ENCODE data around the gene CES2.
"Not testable (repeated sequence)": the region's sequence is repeated elsewhere in the genome, so short reads cannot be mapped to it uniquely, and the experiment has no call there.

The CES2 gene

DNA sequence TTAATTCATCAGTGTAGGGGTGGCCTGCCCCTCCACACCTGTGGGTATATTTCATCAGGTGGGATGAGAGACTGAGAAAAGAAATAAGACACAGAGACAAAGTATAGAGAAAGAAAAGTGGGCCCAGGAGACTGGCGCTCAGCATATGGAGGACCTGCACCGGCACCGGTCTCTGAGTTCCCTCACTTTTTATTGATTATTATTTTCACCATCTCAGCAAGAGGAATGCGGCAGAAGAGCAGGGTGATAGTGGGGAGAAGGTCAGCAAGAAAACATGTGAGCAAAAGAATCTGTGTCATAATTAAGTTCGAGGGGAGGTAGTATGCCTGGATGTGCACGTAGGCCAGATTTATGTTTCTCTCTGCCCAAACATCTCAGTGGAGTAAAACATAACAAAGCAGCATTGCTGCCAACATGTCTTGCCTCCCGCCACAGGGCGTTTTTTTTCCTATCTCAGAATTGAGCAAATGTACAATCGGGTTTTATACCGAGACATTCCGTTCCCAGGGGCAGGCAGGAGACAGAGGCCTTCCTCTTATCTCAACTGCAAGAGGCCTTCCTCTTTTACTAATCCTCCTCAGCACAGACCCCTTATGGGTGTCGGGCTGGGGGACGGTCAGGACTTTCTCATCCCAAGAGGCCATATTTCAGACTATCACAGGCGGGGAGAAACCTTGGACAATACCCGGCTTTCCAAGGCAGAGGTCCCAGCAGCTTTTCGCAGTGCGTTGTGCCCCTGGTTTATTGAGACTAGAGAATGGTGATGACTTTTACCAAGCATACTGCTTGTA is 20.2 kb downstream of the CES2 start:
- ATAC-seq, DNase-seq: not testable (repeated sequence)

DNA sequence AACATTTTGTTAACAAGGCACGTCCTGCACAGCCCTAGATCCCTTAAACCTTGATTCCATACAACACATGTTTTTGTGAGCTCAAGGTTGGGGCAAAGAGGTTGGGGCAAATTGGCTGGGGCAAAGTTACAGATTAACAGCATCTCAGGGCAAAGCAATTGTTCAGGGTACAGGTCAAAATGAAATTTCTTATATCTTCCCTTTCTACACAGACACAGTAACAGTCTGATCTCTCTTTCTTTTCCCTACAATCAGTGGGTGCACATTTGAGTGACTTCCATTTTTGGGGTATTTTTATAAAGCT is 20.8 kb downstream of the CES2 start:
- ATAC-seq, DNase-seq: not testable (repeated sequence)

DNA sequence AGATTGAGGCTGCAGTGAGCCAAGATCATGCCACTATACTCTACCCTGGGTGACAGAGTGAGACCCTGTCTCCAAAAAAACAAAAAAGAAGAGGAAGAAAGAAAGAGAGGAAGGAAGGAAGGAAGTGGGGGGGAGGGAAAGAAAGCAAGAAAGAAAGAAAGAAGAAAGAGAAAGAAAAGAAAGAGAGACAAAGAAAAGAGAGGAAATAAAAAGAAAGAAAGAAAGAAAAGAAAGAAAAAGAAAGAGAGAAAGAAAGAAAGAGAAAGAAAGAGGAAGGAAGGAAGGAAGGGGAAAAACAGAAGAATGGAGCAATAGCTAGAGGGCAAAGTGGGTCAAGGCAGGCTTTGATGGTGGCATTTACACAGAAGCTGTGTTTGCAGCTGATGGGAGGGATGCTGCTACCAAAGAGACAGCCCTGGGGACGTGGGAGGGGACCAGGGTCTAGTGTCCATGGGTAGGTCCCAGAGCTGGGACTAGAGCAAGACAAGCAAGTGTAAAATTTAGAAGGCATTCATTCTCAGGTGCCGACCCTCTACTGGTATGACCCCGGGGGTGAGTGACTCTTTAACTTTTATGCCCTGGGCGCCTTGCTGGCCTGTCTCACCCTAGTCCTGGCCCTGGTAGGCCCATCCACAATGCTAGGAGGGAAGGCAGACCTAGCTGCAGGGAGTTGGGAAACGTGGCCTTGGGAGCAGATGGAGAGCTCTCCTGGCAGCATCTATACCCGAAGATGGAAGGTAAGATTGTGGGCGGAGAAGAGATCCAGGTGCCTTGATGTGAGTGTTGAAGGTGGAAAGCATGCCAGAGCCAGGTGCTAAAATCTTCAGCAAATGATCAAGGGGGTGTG is 23.8 kb downstream of the CES2 start:
- DNase-seq (no peak), ATAC-seq (no peak)

DNA sequence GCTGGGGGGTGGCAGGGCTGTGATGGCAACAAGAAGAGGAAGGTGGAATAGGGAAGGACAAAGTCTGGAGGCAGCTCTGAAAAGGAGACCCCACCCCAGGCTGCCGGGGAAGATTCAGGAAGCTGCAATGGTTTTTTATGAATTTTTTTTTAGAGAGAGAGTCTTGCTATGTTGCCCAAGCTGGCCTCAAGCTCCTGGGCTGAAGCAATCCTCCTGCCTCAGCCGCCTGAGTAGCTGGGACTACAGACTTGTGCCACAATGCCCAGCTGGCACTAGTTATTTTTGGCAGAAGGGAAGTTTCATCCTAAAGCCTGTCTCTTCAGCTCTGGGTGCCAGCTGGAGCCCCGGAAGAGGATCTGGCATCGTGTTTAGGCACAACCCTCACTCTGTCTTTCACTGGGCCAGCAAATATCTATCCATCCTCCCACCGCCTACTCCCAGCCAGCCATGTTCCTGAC is 24.4 kb downstream of the CES2 start:
- DNase-seq (no peak), ATAC-seq (no peak)

DNA sequence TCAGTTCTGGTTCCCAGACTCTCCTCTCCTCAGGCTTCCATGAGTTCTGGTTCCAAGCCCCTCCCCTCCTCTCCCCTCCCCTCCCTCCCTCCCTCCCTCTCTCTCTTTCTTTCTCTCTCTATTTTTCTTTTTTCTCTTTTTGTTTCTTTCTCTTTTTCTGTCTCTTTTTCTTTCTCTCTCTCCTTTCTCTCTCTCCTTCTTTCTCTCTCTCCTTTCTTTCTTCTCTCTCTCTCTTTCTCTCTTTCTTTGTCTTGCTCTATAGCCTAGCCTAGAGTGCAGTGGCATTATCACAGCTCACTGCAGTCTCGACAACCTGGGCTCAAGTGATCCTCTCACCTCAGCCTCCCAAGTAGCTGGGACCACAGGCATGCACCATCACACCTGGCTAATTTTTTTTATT is 25.0 kb downstream of the CES2 start:
- DNase-seq, result no peak
- no peak for ATAC-seq

DNA sequence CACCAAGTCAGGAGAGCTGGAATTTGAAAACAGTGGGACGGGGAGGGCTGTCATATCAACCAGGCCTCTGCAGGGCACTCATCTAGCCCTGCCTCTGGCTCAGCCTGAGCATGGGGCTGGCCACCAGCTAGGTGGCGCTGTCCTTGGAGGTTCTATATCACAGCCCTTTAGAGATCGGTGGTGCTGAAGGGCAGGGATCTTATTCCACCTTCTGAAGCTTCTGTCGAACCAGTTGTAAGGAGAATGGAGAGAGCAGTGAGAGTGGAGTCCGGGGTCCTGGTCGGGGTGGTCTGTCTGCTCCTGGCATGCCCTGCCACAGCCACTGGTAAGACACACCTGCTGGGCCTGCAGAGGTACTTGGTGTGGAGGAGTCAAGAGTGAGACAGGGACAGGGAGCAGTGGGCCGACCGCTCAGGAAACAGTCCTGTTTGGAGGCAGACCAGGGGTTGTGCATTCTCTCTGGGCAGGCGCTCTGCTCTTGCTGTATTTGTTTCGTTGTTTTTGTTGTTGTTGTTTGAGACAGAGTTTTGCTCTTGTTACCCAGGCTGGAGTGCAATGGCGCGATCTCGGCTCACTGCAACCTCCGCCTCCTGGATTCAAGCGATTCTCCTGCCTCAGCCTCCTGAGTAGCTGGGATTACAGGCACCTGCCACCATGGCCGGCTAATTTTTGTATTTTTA is 25.9 kb downstream of the CES2 start, which contains the start of gene CES3:
Gene CES3 (plus strand): TSS at position 202 of the 680 bp plus-strand sequence. CDS start 42 bp downstream, at position 244.
- peak; percentile 94 for ATAC-seq
- peak; percentile 74 for DNase-seq

DNA sequence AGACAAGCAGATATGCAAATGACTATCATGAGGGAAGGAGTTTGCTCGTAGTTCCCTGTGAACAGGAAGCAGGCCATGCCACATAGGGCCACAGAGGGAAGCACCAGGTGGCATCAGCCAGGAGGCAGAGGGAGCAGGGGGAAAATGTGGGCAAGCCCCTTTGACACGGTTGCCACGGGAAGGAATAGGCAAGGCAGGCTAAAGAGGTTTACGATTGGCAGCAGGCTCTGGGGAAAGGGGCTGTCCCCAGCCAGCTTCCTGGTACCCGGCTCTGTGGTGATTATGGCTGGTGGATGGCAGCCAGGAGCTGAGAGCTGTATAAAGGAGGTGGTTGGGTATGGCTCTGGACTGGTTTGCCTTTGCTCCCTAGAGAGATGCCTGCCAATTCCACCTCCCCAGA is 26.6 kb downstream of the CES2 start:
- no peak for ATAC-seq

DNA sequence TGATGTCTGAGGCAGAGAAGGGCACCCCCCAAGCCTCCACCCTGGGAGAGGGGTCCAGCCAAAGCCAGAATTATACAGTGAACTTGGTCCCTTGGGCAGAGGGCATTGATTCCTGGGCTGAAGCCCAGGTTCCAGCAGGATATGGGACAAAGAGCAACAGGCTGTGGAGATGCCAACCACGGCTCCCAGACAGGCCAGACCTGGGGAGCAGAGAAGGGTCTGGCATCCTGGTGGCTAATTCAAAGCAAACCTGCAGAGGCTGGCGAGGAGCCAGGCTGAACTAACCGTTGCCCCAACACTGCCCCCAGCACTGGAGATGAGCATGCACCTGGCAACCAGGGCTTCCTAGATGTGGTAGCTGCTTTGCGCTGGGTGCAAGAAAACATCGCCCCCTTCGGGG is 28.7 kb downstream of the CES2 start:
- no peak for DNase-seq
- ATAC-seq, result no peak

More for the DNA sequence above, 26.6 kb downstream of the CES2 start:
- no peak for DNase-seq

DNA sequence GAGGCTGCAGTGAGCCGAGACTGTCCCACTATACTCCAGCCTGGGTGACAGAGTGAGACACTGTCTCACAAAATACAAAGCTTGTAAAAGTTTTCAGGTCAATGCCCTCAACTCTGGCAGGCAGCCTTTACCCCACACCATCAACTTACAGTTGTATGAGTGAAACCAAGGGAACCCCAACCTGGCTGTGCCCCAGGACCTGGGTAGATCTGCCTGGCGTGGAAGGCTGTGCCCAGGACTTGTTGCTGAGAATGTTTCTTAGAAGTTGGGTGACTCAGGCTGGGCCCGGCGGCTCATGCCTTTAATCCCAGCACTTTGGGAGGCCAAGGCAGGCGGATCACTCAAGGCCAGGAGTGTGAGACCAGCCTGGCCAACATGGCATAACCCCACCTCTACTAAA is 33.5 kb downstream of the CES2 start:
- ATAC-seq (no peak), DNase-seq (no peak)

DNA sequence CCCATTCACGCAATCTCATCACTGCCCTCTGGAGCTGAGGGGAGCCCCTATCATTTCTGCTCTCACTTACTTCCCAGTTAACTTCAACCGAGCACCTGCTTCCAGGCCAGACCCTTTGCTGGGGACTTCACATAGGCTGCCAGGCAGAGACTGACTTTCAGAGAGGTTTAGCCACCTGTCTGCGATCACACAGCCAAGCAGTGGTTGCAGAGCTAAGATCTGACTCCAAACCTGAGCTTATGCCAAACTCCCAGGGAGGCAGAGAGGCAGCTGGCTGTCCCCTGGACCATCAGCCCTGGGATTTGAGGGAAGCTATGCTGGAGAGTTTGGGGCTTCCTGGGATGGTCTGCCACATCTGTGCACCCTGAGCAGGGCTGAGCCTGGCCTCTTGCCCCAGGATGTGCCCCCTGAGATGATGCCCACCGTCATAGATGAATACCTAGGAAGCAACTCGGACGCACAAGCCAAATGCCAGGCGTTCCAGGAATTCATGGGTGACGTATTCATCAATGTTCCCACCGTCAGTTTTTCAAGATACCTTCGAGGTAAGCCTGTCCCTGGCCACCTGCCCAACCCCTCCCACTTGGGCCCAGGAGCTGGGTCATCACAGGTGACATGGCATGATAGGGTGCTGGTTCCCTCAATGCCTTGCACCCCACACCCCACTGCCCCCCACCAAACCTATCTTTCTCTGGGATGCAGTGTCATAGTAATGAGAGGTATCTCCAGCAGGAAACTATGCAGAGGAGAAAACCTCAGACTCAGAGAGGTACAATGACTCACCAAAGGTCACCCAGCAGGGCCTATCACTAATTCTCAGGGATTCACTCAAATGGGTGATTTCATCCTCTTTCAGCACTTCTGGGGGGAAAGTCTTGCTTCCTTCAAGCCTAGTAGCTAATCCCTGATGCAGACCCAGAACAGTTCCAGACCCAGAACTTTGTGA is 35.7 kb downstream of the CES2 start:
- ATAC-seq, result peak; percentile 86
- no peak for DNase-seq

DNA sequence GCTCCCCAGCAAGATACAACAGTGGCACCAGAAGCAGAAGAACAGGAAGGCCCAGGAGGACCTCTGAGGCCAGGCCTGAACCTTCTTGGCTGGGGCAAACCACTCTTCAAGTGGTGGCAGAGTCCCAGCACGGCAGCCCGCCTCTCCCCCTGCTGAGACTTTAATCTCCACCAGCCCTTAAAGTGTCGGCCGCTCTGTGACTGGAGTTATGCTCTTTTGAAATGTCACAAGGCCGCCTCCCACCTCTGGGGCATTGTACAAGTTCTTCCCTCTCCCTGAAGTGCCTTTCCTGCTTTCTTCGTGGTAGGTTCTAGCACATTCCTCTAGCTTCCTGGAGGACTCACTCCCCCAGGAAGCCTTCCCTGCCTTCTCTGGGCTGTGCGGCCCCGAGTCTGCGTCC is 37.7 kb downstream of the CES2 start:
- DNase-seq, result no peak
- no peak for ATAC-seq

DNA sequence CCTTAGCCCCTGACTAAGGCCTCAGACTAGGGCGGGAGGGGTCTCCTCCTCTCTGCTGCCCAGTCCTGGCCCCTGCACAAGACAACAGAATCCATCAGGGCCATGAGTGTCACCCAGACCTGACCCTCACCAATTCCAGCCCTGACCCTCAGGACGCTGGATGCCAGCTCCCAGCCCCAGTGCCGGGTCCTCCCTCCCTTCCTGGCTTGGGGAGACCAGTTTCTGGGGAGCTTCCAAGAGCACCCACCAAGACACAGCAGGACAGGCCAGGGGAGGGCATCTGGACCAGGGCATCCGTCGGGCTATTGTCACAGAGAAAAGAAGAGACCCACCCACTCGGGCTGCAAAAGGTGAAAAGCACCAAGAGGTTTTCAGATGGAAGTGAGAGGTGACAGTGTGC is 38.4 kb downstream of the CES2 start:
- DNase-seq, result no peak
- ATAC-seq, result no peak

DNA sequence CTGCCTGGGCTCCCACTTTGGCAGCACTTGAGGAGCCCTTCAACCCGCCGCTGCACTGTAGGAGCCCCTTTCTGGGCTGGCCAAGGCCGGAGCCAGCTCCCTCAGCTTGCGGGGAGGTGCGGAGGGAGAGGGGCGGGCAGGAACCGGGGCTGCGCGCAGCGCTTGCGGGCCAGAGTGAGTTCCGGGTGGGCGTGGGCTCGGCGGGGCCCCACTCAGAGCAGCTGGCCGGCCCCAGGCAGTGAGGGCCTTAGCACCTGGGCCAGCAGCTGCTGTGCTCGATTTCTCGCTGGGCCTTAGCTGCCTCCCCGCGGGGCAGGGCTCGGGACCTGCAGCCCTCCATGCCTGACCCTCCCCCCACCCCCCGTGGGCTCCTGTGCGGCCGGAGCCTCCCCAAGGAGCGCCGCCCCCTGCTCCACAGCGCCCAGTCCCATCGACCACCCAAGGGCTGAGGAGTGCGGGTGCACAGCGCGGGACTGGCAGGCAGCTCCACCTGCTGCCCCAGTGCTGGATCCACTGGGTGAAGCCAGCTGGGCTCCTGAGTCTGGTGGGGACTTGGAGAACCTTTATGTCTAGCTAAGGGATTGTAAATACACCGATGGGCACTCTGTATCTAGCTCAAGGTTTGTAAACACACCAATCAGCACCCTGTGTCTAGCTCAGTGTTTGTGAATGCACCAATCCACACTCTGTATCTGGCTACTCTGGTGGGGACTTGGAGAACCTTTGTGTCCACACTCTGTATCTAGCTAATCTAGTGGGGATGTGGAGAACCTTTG is 39.0 kb downstream of the CES2 start:
- not testable (repeated sequence) for ATAC-seq, DNase-seq

DNA sequence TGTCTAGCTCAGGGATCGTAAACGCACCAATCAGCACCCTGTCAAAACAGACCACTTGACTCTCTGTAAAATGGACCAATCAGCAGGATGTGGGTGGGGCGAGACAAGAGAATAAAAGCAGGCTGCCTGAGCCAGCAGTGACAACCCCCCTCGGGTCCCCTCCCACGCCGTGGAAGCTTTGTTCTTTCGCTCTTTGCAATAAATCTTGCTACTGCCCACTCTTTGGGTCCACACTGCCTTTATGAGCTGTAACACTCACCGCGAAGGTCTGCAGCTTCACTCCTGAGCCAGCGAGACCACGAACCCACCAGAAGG is 39.6 kb downstream of the CES2 start:
- ATAC-seq, result not testable (repeated sequence)
- DNase-seq, result peak; percentile 58

DNA sequence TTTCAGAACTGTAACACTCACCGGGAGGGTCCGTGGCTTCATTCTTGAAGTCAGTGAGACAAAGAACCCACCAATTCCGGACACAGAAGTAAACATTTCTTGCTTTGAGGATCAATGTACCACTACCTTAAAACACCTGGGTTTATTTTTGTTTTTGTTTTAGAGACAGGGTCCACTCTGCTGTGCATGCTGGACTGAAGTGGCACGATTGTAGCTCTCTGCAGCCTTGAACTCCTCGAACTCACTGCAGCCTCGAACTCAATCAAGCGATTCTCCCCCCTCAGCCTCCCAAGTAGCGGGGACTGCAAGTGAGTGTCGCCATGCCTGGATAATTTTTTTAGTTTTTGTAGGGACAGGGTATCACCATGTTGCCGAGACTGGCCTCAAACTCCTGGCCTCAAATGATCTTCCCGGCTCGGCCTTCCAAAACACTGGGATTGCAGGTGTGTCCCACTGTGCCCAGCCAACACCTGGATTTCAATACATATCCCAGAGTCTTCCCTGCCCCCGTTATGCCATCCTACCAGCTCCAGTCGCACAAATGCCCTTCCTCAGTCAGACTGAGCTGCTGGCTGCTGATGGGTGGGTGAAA is 40.1 kb downstream of the CES2 start:
- ATAC-seq (no peak), DNase-seq (no peak)

DNA sequence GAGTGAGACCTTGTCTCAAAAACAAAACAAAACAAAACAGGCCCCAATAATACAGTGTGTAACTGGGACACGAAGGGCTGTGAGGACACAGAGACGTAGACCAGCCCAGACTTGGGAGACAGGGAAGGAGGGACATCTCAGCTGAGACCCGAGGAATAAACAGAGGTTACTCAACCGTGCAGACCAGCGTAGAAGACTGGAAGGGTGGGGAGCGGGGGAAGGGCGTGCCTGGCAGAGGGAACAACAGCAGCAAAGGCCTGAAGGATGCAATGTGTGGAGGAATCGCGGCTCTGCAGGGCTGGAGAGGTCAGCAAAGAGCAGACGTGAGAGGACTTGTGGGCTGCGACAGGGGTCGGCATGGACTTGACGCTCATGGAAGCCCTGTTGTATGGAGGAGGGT is 41.4 kb downstream of the CES2 start:
- no peak for DNase-seq
- no peak for ATAC-seq

DNA sequence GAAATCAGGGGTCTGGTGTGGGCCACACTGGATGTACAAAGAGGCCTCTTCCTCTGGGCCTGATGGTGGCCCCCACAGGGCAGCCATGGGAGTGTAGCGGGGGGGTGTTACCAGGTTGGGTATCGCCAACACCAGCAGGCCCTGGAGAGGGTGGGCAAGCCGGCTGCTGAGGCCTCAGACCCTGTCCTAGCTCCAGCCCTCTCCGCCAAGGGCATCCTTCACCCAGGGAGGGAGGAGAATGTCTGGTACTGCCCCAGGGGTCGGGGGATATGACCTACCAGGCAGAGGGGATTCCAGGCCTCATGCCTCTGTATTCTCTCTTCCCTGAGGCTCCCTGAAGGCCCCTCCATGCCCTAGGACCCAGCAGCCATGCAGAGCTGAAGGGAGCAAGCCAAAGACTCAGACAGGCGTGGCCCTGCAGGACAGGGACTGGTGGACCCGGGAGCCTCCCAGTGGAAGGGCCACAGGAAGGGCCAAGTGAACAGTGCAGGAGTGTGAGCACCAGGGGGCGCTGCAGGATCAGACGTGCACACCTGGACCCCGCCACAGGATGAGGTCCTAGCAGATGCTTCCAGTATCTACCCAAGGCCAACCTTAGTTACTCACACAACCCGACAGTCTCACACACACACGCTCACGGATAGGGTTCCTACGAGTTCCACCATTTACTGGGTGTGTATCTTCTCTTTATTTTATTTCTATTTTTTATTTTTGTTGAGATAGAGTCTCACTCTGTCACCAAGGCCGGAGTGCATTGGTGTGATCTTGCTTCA is 42.2 kb downstream of the CES2 start:
- DNase-seq (peak; percentile 94), ATAC-seq (peak; percentile 98)

DNA sequence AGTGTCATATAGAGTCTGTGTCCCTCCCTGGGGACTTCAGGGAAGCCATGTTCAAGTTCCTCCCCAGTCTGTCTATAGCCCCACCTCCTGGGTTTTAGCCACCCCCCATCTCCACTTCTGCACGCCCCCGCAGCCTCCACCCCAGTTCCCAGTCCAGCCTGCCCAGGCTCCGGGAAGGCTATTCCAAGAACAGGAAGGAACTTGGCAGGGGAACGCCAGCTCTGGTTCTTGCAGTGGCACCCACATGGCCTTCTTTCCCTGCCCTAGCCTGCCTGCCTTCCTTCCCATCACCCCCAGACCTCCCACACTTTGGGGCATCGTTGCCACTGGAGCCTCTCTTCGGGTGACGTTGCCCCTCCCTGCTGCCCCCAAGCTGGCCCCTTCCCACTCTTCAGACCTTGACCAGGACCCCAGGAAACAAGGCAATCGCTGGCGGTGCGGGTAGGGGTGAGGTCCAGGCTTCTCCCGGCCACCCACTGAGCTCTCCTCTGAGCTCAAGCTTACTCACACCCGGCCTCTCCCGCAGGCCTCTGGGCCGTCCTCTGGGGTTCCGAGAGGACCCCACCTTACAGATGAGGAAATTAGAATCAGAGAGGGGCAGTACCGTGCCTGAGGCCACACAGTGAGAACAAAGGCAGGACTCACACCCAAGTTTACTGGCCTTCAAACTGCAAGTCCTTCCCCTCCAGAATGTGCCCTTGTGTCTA is 43.8 kb downstream of the CES2 start:
- no peak for DNase-seq
- no peak for ATAC-seq

DNA sequence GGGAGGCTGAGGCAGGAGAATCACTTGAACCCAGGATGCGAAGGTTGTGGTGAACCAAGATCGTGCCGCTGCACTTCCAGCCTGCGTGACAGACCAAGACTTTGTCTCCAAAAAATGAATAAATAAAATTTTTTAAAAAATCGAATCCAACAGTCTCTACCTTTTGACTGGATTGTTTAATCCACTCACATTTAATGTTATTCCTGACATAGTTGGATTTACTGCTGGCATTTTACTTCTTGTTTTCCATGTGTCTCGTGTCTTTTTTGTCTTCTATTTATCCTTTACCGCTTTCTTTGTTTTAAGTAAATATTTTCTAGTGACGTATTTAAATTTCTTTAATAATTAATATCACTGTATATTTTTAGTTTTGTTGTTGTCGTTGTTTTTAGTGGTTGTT is 47.7 kb downstream of the CES2 start:
- ATAC-seq (no peak), DNase-seq (no peak)
